Measurements from ENCODE around the gene PDE7B. TPM values are rescaled to one million over a fixed set of nuclear protein-coding genes. Genes with fewer than 3 reads are reported as not detected.
A peak's percentile ranks its signal among the peaks of the same experiment; 100 is the strongest.

The PDE7B gene
- polyA plus RNA-seq, 1 of the 3 experiments (the other 2 are of a cell fraction) = 1.9 TPM

GRCh38 chr6:136102991-136103688, 251.6 kb downstream of the PDE7B start:
- no peak overlapping the region for H3K9ac ChIP-seq
- WGBS (ENCODE audit: low lambda C conversion rate) = 48% methylated on average over 7 of the region's 7 CpGs
- no peaks in the 10 kb centered on the region for H4K20me1 ChIP-seq (ENCODE audit: insufficient read depth)
- no peaks in the 10 kb centered on the region for H3K9me3 ChIP-seq
- no peaks in the 10 kb centered on the region for H3K79me2 ChIP-seq (ENCODE audit: insufficient read depth)
- no peaks in the 10 kb centered on the region for H3F3A ChIP-seq (replicated peaks; ENCODE audit: insufficient read depth)
- H3K4me2 ChIP-seq = no peak overlapping the region
- POLR2A ChIA-PET = interaction anchor here (0.6 to 2.3 kb wide), 3 partner anchors 11 to 65 kb away, joined by 3 to 30 read pairs (median 4); no protein-coding TSS in a partner anchor
- no peak for DNase-seq
- no peak overlapping the region for H2AFZ ChIP-seq (ENCODE audit: low read depth)
- no peaks in the 10 kb centered on the region for H3K27me3 ChIP-seq (ENCODE audit: insufficient read depth)
- peak overlapping the region; percentile 38 to 86; a peak in 3 of 4 replicates for H3K27ac ChIP-seq (ENCODE audit: low read depth in 2 of 2, low read length in 1 of 2)
- H3K36me3 ChIP-seq (replicated peaks in 1 of 2; ENCODE audit: control insufficient read depth in 1 of 2, insufficient read depth in 2 of 2, low read length in 1 of 2) = no peaks in the 10 kb centered on the region
- H3K4me3 ChIP-seq (ENCODE audit: low read depth in 2 of 2, low read length in 1 of 2) = no peak overlapping the region
- peaks cover 0 to 29% of the 10 kb centered on the region in 2 experiments; a peak in 2 of 4 replicates for H3K4me1 ChIP-seq (ENCODE audit: control insufficient read depth in 1 of 2, insufficient read depth in 2 of 2, low read depth in 1 of 2, low read length in 1 of 2)
- TF ChIP-seq IRF3 (IDR thresholded peaks at IDR 0.05; ENCODE audit: low read depth, low read length) = no peak
- TF ChIP-seq EP300 (IDR thresholded peaks at IDR 0.05; ENCODE audit: borderline replicate concordance in 1 of 2, low read depth in 1 of 2, low read length in 1 of 2) = peak in 1 of 2 experiments; percentile 48; a peak in 2 of 4 replicates
- CTCF ChIA-PET = interaction anchor here (1.0 to 2.9 kb wide), 5 partner anchors 11 to 123 kb away, joined by 3 to 13 read pairs (median 5); no protein-coding TSS in a partner anchor
- H3K9me2 ChIP-seq = no peaks in the 10 kb centered on the region

GRCh38 chr6:136103763-136104311, 252.3 kb downstream of the PDE7B start:
- no peaks in the 10 kb centered on the region for H3K9me2 ChIP-seq
- H3K36me3 ChIP-seq (replicated peaks in 1 of 2; ENCODE audit: control insufficient read depth in 1 of 2, insufficient read depth in 2 of 2, low read length in 1 of 2) = no peaks in the 10 kb centered on the region
- no peaks in the 10 kb centered on the region for H4K20me1 ChIP-seq (ENCODE audit: insufficient read depth)
- no peak overlapping the region for H2AFZ ChIP-seq (ENCODE audit: low read depth)
- H3K4me1 ChIP-seq (ENCODE audit: control insufficient read depth in 1 of 2, insufficient read depth in 2 of 2, low read depth in 1 of 2, low read length in 1 of 2) = peaks cover 0 to 29% of the 10 kb centered on the region in 2 experiments; a peak in 2 of 4 replicates
- peak overlapping the region in 1 of 2 experiments; percentile 9; a peak in 1 of 4 replicates for H3K4me3 ChIP-seq (ENCODE audit: low read depth in 2 of 2, low read length in 1 of 2)
- CTCF ChIA-PET = interaction anchor here (2.0 to 2.9 kb wide), 3 partner anchors 25 to 123 kb away, joined by 5 to 13 read pairs (median 10); no protein-coding TSS in a partner anchor
- 61% methylated on average over 6 of the region's 7 CpGs for WGBS (ENCODE audit: low lambda C conversion rate)
- peak; percentile 48 for DNase-seq
- POLR2A ChIA-PET = interaction anchor here (0.6 to 2.3 kb wide), 3 partner anchors 10 to 65 kb away, joined by 3 to 30 read pairs (median 4); no protein-coding TSS in a partner anchor
- peak overlapping the region; percentile 38 to 86; a peak in 3 of 4 replicates for H3K27ac ChIP-seq (ENCODE audit: low read depth in 2 of 2, low read length in 1 of 2)
- no peaks in the 10 kb centered on the region for H3K9me3 ChIP-seq
- no peaks in the 10 kb centered on the region for H3K27me3 ChIP-seq (ENCODE audit: insufficient read depth)
- no peaks in the 10 kb centered on the region for H3F3A ChIP-seq (replicated peaks; ENCODE audit: insufficient read depth)
- TF ChIP-seq RAD21 (IDR thresholded peaks at IDR 0.05; ENCODE audit: low read length) (peak; percentile 41; the same call in 1 of the 2 replicates), CTCF (IDR thresholded peaks at IDR 0.05) (no peak), POLR2AphosphoS5 (IDR thresholded peaks at IDR 0.05; ENCODE audit: low read depth, low read length) (peak; percentile 15; the same call in 1 of the 2 replicates), CHD2 (IDR thresholded peaks at IDR 0.05; ENCODE audit: low read length, partially characterized antibody) (peak; percentile 81), RFX5 (IDR thresholded peaks at IDR 0.05; ENCODE audit: low read length) (0 out of 2 replicates have a peak, but pooled peaks have one; percentile 35), FOXJ3 (CRISPR knock-in tag; IDR thresholded peaks at IDR 0.05) (peak; percentile 42; the same call in 1 of the 2 replicates), TCF12 (IDR thresholded peaks at IDR 0.05) (peak; percentile 54; the same call in 1 of the 2 replicates), EP300 (IDR thresholded peaks at IDR 0.05; ENCODE audit: borderline replicate concordance in 1 of 2, low read depth in 1 of 2, low read length in 1 of 2) (peak in 1 of 2 experiments; percentile 81; a peak in 1 of 4 replicates), MXI1 (IDR thresholded peaks at IDR 0.05; ENCODE audit: low read depth, low read length) (peak; percentile 78), PBX3 (IDR thresholded peaks at IDR 0.05) (peak; percentile 18; the same call in 1 of the 2 replicates), USF1 (IDR thresholded peaks at IDR 0.05; ENCODE audit: borderline replicate concordance, low read depth) (peak; percentile 49; the same call in 1 of the 2 replicates), RCOR1 (IDR thresholded peaks at IDR 0.05; ENCODE audit: low read length) (peak; percentile 68; the same call in 1 of the 2 replicates), GATA2 (CRISPR knock-in tag; IDR thresholded peaks at IDR 0.05) (no peak; the same call in 1 of the 2 replicates), MEF2A (IDR thresholded peaks at IDR 0.05; ENCODE audit: borderline replicate concordance, low read depth) (no peak), RXRA (IDR thresholded peaks at IDR 0.05; ENCODE audit: borderline replicate concordance, low read depth) (no peak)
- H3K4me2 ChIP-seq = no peak overlapping the region
- H3K79me2 ChIP-seq (ENCODE audit: insufficient read depth) = no peaks in the 10 kb centered on the region
- no peak overlapping the region for H3K9ac ChIP-seq

Measured in SK-N-SH (cell line).